Cardiac muscle cell (in vitro differentiated cells and primary cell): Measurements from ENCODE around the gene PLD2. TPM values are rescaled to one million over a fixed set of nuclear protein-coding genes. Genes with fewer than 3 reads are reported as not detected.
A peak's percentile ranks its signal among the peaks of the same experiment; 100 is the strongest.

Experiments
- DNase-seq, 2 donors: peaks; one replicate each; pipeline versions ENCODE4 v3.0.0 to v3.0.0-alpha.2; 2010 to 2017; ENCODE audit warnings: low read depth in 1 of 2, low spot score in 1 of 2
- H3K27ac ChIP-seq: fragments of 200-600 bp; sonication (generic); 2 replicates; pipeline ENCODE4 v1.5.1; 2016
- H3K27me3 ChIP-seq: fragments of 200-600 bp; sonication (generic); 2 replicates; pipeline ENCODE4 v1.6.0; 2016; ENCODE audit warnings: control low read depth
- H3K36me3 ChIP-seq: fragments of 200-600 bp; sonication (generic); 2 replicates; pipeline ENCODE4 v1.5.1; 2016; ENCODE audit warnings: control low read depth
- H3K4me1 ChIP-seq: fragments of 200-600 bp; sonication (generic); 2 replicates; pipeline ENCODE4 v1.8.1; 2017; ENCODE audit warnings: low read depth, mild to moderate bottlenecking, mixed run types
- H3K4me3 ChIP-seq: fragments of 200-600 bp; sonication (generic); 2 replicates; pipeline ENCODE4 v1.5.1; 2016; ENCODE audit warnings: mild to moderate bottlenecking
- H3K9me3 ChIP-seq: fragments of 200-600 bp; sonication (generic); 2 replicates; pipeline ENCODE4 v1.5.1; 2017; ENCODE audit warnings: low read depth, mild to moderate bottlenecking, control low read depth
- CTCF ChIP-seq: IDR thresholded peaks from 2 replicates; pipeline ENCODE4 v1.5.1; 2012; ENCODE audit warnings: low read depth, mild to moderate bottlenecking, low read length
- polyA plus RNA-seq: library from polyadenylated mRNA; unstranded; fragments of >200 nt; fragmentation: Nextera tagmentation; extraction: Ambion mirVana; gene quantifications from 2 replicates; pipeline ENCODE4 v1.2.1, GENCODE V29; 2016
- total RNA-seq: library from RNA; depleted of rRNA; stranded (reverse); fragments of >200 nt; gene quantifications from 2 replicates; pipeline ENCODE4 v1.2.3, GENCODE V29; 2016

The PLD2 gene
- total and polyA plus RNA-seq, 2 experiments from 2014 or later, result 15.0 to 16.8 TPM

- TF ChIP-seq CTCF, result no peak
- Histone ChIP-seq H3K27me3 (no peaks in the 10 kb centered on the region), H3K4me1 (peaks cover 5% of the 10 kb centered on the region), H3K27ac (no peak overlapping the region), H3K9me3 (no peaks in the 10 kb centered on the region), H3K4me3 (peak overlapping the region; percentile 52), H3K36me3 (no peaks in the 10 kb centered on the region)
- DNase-seq, result peak; percentile 1 to 6
Measured at GRCh38 chr17:4807605-4808377, 839 bp downstream of the PLD2 start.

- Histone ChIP-seq H3K9me3 (no peaks in the 10 kb centered on the region), H3K27me3 (no peaks in the 10 kb centered on the region), H3K4me3 (no peak overlapping the region), H3K36me3 (no peaks in the 10 kb centered on the region), H3K4me1 (peaks cover 9% of the 10 kb centered on the region), H3K27ac (no peak overlapping the region)
- DNase-seq, result peak in 1 of 2 donors; percentile 11
- no peak for TF ChIP-seq CTCF
Measured at GRCh38 chr17:4808378-4808767, 1.4 kb downstream of the PLD2 start.

GRCh38 chr17:4810696-4811290 lies 3.8 kb downstream of the PLD2 start:
- Histone ChIP-seq H3K36me3 (no peaks in the 10 kb centered on the region), H3K27me3 (no peaks in the 10 kb centered on the region), H3K27ac (no peak overlapping the region), H3K4me3 (no peak overlapping the region), H3K4me1 (peaks cover 9% of the 10 kb centered on the region), H3K9me3 (no peaks in the 10 kb centered on the region)
- DNase-seq, result no peak
- TF ChIP-seq CTCF, result no peak

- no peak for DNase-seq
- no peaks in the 10 kb centered on the region for H3K9me3 ChIP-seq
- H3K4me3 ChIP-seq, result no peak overlapping the region
- no peaks in the 10 kb centered on the region for H3K27me3 ChIP-seq
- H3K27ac ChIP-seq, result no peak overlapping the region
- TF ChIP-seq CTCF, result no peak
- peaks cover 9% of the 10 kb centered on the region for H3K4me1 ChIP-seq
- peaks cover under 1% of the 10 kb centered on the region for H3K36me3 ChIP-seq
Measured at GRCh38 chr17:4811471-4811870, 4.5 kb downstream of the PLD2 start.

GRCh38 chr17:4812690-4813089 lies 5.7 kb downstream of the PLD2 start:
- Histone ChIP-seq H3K27ac (peak overlapping the region; percentile 54), H3K4me3 (no peak overlapping the region), H3K36me3 (peaks cover 3% of the 10 kb centered on the region), H3K9me3 (no peaks in the 10 kb centered on the region), H3K4me1 (peaks cover 9% of the 10 kb centered on the region), H3K27me3 (no peaks in the 10 kb centered on the region)
- TF ChIP-seq CTCF, result no peak
- DNase-seq, result no peak
